ENCODE data around the gene MYL11.
A peak's percentile ranks its signal among the peaks of the same experiment; 100 is the strongest.
"Not testable (repeated sequence)": the region's sequence is repeated elsewhere in the genome, so short reads cannot be mapped to it uniquely, and the experiment has no call there.

The MYL11 gene

DNA sequence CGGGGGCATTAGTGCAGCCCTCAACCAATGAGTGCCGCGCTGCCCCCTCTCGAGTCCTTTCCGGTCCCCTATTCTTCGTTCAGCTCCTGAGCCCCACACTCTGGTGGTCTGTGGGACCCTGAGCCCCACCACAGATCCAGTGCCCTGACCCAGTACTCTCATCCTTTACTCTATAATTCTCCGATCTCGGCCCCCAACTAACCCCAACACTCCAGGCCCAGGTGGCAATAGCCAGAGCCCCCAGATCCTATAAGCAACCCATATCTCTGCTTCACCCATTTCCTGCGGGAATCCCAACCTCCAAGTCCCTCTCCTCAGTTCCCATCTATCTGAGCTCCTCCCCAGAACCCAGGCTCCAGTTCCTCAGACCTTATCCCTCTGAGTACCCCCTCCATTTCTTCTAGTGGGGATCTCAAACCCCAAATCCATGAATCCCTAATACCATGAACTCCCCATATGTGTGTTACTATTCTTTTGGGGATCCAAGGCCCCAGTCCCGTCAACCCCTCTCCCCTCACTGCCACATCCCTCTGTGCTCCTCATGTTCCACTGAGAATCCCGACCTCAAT lies 3.3 kb upstream of the MYL11 start:
- DNase-seq = no peak

- DNase-seq = no peak
Measured at GRCh38 chr16:30372038-30372712, 2.4 kb upstream of the MYL11 start.

DNA sequence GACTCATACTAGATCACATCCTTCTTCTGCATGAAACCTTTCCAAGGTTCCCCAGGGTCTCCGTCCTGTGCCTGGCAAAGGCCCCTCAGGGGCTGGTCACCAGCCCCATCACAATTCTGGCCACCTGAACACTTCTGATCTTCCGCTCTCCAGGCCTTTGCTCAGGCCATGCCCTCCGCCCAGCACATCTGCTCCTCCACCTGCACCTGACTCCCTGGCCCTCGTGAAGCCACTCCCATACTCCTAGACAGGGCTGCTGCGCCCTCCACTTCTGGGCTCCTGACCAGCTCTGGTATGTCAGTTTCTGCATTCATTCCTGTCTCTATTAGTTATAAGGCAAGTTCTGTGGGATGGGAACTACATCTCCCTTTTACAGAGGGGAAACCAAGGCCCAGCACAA lies 1.9 kb upstream of the MYL11 start:
- no peak for DNase-seq

GRCh38 chr16:30375864-30376263 lies 1.3 kb downstream of the MYL11 start:
- no peak for DNase-seq

DNA sequence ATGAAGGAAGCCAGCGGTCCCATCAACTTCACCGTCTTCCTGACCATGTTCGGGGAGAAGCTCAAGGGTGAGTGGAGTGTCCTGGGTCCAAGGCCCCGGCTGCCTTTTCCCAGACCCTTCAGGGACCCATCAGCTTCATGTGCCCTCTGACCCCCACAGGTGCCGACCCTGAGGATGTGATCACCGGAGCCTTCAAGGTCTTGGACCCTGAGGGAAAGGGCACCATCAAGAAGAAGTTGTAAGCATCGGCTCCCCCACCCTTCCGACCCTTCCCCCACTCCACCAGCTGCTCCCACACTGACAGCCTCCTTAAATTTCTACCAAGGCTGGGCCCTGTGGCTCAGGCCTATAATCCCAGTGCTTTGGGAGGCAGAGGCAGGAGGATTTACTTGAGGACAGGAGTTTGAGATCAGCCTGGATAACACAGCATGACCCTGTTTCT lies 1.9 kb downstream of the MYL11 start:
- no peak for DNase-seq

- no peak for DNase-seq
Measured at GRCh38 chr16:30377050-30377811, 2.6 kb downstream of the MYL11 start.

- peak; percentile 83 to 87 for DNase-seq
Measured at GRCh38 chr16:30377812-30378235, 3.2 kb downstream of the MYL11 start.

DNA sequence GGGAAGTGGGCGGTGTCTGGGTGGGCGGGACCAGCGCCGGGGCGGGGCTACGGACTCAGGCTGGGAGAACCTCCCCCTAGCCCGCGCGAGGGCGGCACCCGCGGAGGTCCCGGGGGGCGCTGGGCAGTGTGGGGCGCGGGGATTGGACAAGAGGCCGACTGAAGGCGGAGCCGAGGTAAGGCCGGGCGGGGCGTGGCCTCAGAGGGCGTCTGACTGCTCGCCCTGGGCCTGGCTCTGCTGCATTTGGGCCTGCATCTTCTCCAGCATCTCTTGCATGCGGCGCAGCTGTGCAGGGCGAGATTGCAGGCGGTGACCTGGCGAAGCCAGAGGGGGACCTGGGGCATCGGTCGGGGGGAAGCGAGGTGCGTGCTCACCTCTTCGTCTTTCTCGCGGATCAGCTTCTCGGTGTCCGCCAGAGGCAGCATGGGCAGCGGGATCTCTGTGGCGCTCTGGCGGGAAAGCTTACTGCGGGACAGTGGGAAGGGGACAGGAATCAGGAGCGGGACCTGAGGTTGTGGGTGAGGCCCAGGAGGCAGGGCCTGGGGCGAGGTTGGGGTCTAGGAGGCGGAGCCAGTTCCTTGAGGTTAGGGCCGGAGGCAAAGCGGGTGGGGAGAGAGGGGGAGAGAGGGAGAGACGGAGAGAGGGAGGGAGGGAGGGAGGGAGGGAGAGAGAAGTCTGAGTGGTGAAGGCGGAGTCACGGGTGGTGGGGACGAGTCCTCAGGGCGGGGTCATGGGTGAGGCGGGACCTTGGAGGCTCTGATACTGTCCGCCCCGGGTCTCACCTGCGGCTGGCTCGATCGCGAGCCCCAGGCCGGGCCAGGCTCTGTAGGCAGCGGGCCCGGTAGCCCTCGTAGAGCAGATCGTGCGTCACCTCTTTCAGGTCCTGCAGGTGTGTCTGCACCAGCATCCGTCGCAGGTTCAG lies 3.9 kb downstream of the MYL11 start:
- peak; percentile 97 to 99 for DNase-seq

DNA sequence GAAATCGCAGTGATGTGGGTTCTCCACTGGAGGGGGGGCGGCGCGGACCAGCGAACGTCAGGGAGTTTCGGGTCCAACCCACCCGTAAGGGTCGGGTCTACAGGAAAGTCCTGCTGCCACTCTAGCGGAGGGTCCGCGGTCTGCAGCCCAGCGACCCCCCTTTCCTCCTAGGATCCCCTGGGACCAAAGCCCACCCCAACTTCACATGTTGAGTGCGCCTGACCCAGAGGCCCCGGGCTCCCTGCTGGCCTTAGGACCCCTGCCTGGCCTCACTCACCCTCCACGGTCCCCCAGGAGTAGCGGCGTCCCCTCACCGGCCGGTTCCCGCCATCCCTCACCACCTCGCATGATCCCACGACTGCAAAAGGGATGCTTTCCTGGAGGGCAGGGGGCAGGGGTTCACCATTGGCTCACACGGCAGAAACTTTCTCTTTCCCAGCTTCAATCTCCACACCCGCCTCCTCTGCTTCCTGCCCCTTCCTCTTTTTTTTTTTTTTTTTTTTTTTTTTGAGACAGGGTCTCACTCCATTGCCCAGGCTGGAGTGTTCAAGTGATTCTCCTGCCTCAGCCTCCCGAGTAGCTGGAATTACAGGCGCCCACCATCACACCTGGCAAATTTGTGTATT lies 4.7 kb downstream of the MYL11 start:
- DNase-seq = no peak

- no peak for DNase-seq
Measured at GRCh38 chr16:30380072-30380802, 5.6 kb downstream of the MYL11 start.

DNA sequence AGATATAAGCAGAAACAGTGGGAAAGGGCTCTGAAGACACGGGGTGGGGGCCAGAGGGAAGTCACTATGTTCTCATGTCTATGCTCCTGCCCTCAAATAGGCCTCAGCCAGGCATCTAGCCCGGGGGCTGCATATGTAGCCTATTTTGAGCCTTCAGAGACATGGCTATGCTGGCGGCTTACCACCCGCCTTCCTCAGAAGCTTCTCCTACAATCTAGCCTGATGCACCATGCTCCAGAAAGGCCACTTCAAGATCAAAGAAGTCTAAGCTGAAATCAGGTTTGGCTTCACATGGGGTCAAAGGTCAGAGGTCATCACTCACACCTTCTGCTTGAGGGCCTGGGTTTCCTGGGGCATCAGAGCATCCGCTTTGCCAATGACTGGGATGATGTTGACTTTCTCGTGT lies 6.2 kb downstream of the MYL11 start:
- no peak for DNase-seq

- DNase-seq = no peak
Measured at GRCh38 chr16:30381291-30382041, 6.9 kb downstream of the MYL11 start.

DNA sequence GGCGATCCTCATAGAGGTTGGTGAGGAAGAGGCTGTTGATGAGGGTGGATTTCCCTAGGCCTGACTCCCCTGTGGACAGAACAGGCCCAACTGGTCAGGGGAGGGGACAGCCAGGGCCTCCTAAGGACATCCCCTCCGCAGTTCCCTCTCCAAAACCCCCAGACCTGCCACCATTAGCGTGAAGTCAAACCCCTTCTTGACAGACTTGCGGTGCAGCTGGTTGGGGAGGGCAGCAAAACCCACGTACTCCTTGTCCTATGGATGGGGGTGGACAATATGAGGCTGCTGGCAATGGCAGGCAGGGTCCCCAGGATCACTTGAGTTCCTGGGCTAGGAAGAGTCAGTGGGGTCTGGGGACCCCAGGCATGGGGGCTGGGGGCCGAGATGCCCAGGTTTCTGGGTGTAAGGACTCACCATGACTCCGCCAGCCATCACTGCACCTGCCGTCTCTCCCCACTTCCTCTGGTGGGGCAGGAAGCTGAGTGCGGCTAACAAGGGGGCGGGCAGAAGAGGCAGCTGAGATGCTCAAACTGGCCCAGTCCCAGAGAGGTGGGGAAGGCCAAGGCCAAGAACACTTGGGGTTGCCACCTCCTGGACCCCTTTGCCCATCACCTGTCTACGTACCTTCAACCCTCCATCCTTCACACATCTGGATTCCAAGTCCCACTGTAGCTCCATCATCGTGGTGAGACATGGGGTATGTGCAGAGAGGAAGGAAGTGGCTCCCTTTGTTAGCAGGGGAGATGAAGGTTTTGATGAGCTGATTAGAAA lies 7.7 kb downstream of the MYL11 start, which contains the start of gene SEPTIN1:
SEPTIN1 (minus strand) TSS at position 451 of the 771 bp plus-strand sequence; CDS start at position 432, 19 bp downstream.
- no peak for DNase-seq

DNA sequence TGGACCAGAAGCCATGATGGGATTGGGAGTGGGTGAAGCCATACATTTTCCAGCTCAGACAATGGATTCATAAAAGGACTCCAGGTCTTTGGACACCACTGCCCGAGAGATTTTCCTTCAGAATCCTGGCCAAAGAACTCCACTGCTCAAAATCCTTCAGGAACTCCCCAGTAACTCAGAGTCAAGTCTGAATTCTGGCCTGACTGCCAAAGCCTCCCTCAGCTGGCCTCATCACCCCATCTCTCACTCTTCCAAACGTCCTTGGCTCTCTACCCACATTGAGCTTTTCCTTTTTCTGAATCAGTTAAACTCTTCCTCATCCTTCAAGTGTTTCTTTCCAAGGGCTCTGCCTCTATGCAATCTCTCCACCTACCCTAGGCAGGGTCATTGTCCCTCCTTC lies 8.9 kb downstream of the MYL11 start:
- DNase-seq = no peak

- DNase-seq = no peak
Measured at GRCh38 chr16:30394592-30395154, 20.1 kb downstream of the MYL11 start.

DNA sequence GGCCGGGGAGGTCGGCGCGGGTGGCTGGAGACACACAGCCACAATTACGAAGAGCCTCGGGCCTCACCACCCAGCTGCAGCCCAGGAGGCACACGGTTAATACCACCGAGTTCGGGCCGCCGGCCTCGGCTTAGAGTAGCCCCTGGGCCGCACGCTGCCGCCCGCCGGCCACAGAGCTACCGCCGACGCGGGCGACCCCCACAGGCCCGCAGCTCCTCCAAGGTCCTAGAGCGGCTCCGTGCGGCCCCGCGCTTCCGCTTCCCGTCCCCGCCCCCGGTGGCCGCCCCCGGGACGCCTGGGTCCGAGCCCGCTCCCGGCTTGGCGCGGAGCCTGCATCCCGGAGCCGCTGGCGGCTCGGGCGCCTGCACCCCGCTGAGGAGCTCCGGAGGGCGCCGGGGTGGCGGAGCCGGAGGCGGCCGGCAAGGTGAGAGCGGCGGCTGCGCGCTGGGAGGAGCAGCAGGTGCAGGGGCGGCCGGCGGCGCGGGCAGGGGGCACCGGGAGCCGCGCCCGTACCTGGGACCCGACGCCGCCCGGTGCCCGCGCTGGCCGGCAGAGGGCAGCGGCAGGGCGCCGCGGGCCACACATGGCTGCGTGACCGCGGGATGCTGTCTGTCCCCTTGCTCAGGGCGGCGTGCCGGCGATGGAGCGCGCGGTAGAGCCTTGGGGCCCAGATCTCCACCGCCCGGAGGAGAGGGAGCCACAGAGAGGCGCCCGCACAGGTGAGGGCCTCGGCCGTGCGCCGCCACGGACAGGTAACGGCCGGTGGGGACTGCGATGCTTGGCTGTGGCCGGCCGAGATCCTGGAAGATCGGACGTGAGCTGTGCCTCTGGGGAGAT lies 20.8 kb downstream of the MYL11 start, which contains the start of gene ZNF48:
ZNF48 (plus strand) TSS at position 266 of the 837 bp plus-strand sequence; CDS start at position 641, 375 bp downstream.
- peak; percentile 91 to 96 for DNase-seq

GRCh38 chr16:30395992-30396585 lies 21.5 kb downstream of the MYL11 start:
- DNase-seq = no peak

DNA sequence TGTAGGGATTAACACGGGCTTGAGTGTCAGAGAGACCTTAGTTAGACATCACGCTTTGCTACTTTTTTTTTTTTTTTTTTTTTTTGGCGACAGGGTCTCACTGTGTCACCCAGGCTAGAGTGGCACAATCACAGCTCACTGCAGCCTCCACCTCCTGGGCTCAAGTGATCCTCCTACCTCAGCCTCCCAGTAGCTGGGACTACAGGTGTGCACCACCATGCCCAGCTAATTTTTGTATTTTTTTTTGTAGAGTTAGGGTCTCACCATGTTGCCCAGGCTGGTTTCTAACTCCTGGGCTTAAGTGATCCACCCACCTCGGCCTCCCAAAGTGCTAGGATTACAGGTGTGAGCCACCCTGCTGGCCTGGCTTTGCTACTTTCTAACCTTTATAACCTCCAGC lies 22.0 kb downstream of the MYL11 start:
- DNase-seq = not testable (repeated sequence)

Measured in NCI-H1930 (cell line).